SK-N-SH (cell line): Measurements from ENCODE around the gene SCN8A. TPM values are rescaled to one million over a fixed set of nuclear protein-coding genes. Genes with fewer than 3 reads are reported as not detected.

Source experiments
- CTCF ChIA-PET: fragments of 300-600, 350-600 bp; formaldehyde crosslinking; extraction: SDS; loops from one replicate; lab custom pipeline; 2021; lab: Yijun Ruan, JAX
- POLR2A ChIA-PET: fragments of 350-600 bp; sonication (Branson Sonifier 250); formaldehyde crosslinking; extraction: SDS; loops from one replicate; lab custom pipeline; 2020; ENCODE audit warnings: antibody characterized with exemption, inconsistent platforms; lab: Yijun Ruan, JAX
- DNase-seq: peaks from one replicate; pipeline ENCODE4 v3.0.0; 2012
- H2AFZ ChIP-seq: fragments of 200-600 bp; sonication (generic); 2 replicates; pipeline ENCODE4 v1.8.1; 2016; ENCODE audit warnings: antibody characterized with exemption, mild to moderate bottlenecking, low read depth
- H3F3A ChIP-seq: fragments of 200-600 bp; sonication (generic); replicated peaks from 2 replicates; pipeline ENCODE3; 2016; ENCODE audit warnings: antibody characterized with exemption, mild to moderate bottlenecking; ENCODE audit not compliant: insufficient read depth
- H3K27ac ChIP-seq, 2 experiments: fragments of 200-500 bp in 1 of 2; fragments of 200-600 bp in 1 of 2; sonication (Bioruptor generic) in 1 of 2; sonication (generic), shearing (Covaris generic) in 1 of 2; 2 replicates each; pipeline versions ENCODE4 v1.5.1 to v1.6.1; 2014 to 2016; ENCODE audit warnings: low read depth in 2 of 2, inconsistent platforms in 1 of 2, low read length in 1 of 2, mild to moderate bottlenecking in 1 of 2, mixed read lengths in 1 of 2
- H3K27me3 ChIP-seq: fragments of 200-600 bp; sonication (generic), shearing (Covaris generic); 2 replicates; pipeline ENCODE4 v1.6.1; 2016; ENCODE audit warnings: mixed run types; ENCODE audit not compliant: insufficient read depth
- H3K36me3 ChIP-seq, 2 experiments: fragments of 200-500 bp in 1 of 2; fragments of 200-600 bp in 1 of 2; sonication (Bioruptor generic) in 1 of 2; sonication (generic) in 1 of 2; replicated peaks in 1 of 2; 2 replicates each; pipeline versions ENCODE3 to v1.5.1; 2014 to 2016; ENCODE audit warnings: low read length in 1 of 2, mild to moderate bottlenecking in 1 of 2; ENCODE audit not compliant: insufficient read depth in 2 of 2, control insufficient read depth in 1 of 2
- H3K4me1 ChIP-seq, 2 experiments: fragments of 200-500 bp in 1 of 2; fragments of 200-600 bp in 1 of 2; sonication (Bioruptor generic) in 1 of 2; sonication (generic), shearing (Covaris generic) in 1 of 2; 2 replicates each; pipeline versions ENCODE4 v1.5.1 to v1.6.1; 2014 to 2016; ENCODE audit warnings: low read depth in 1 of 2, low read length in 1 of 2, mixed run types in 1 of 2; ENCODE audit not compliant: insufficient read depth in 2 of 2, control insufficient read depth in 1 of 2
- H3K4me2 ChIP-seq: fragments of 200-600 bp; sonication (generic), shearing (Covaris generic); 2 replicates; pipeline ENCODE4 v1.6.1; 2017; ENCODE audit warnings: mixed run types
- H3K4me3 ChIP-seq, 2 experiments: fragments of 200-500 bp in 1 of 2; fragments of 200-600 bp in 1 of 2; sonication (Bioruptor generic) in 1 of 2; sonication (generic), shearing (Covaris generic) in 1 of 2; 2 replicates each; pipeline versions ENCODE4 v1.5.1 to v1.8.1; 2014 to 2016; ENCODE audit warnings: low read depth in 2 of 2, inconsistent platforms in 1 of 2, low read length in 1 of 2, mild to moderate bottlenecking in 1 of 2, mixed read lengths in 1 of 2, moderate library complexity in 1 of 2
- H3K79me2 ChIP-seq: fragments of 200-600 bp; sonication (generic); 2 replicates; pipeline ENCODE4 v1.8.1; 2017; ENCODE audit warnings: mild to moderate bottlenecking; ENCODE audit not compliant: insufficient read depth
- H3K9ac ChIP-seq: fragments of 200-600 bp; sonication (generic); 2 replicates; pipeline ENCODE4 v1.6.1; 2017; ENCODE audit warnings: mixed run types
- H3K9me2 ChIP-seq: fragments of 200-600 bp; sonication (generic); 2 replicates; pipeline ENCODE4 v1.6.1; 2017; ENCODE audit warnings: mixed run types
- H3K9me3 ChIP-seq: fragments of 200-600 bp; sonication (generic); 2 replicates; pipeline ENCODE4 v1.6.1; 2017; ENCODE audit warnings: mixed run types, mild to moderate bottlenecking, moderate library complexity
- H4K20me1 ChIP-seq: fragments of 200-600 bp; sonication (generic); 2 replicates; pipeline ENCODE4 v1.6.1; 2017; ENCODE audit warnings: mild to moderate bottlenecking, mixed run types; ENCODE audit not compliant: insufficient read depth
- ELF1 ChIP-seq: IDR thresholded peaks from 2 replicates; pipeline ENCODE4 v1.4.0; 2012
- FOSL2 ChIP-seq: IDR thresholded peaks from 2 replicates; pipeline ENCODE4 v1.4.0; 2012; ENCODE audit warnings: low read depth, mild to moderate bottlenecking, moderate library complexity, borderline replicate concordance
- FOXJ3 ChIP-seq: sonication (generic); formaldehyde crosslinking; IDR thresholded peaks from 2 replicates; pipeline ENCODE4 v1.5.1; 2020; ENCODE audit warnings: mild to moderate bottlenecking, missing genetic modification reagents
- GABPA ChIP-seq: IDR thresholded peaks from 2 replicates; pipeline ENCODE4 v1.4.0; 2012; ENCODE audit warnings: low read depth, mild to moderate bottlenecking
- GATA2 ChIP-seq: sonication (generic); formaldehyde crosslinking; IDR thresholded peaks from 2 replicates; pipeline ENCODE4 v1.5.0; 2020; ENCODE audit warnings: mild to moderate bottlenecking, missing genetic modification reagents
- IRF3 ChIP-seq: fragments of 150-350 bp; IDR thresholded peaks from 2 replicates; pipeline ENCODE4 v1.6.1; 2016; ENCODE audit warnings: mild to moderate bottlenecking, low read depth, low read length
- JUND ChIP-seq: IDR thresholded peaks from 2 replicates; pipeline ENCODE4 v1.4.0; 2012
- MEF2A ChIP-seq: IDR thresholded peaks from 2 replicates; pipeline ENCODE4 v1.4.0; 2012; ENCODE audit warnings: low read depth, borderline replicate concordance
- MXI1 ChIP-seq: IDR thresholded peaks from 2 replicates; pipeline ENCODE4 v1.6.1; 2012; ENCODE audit warnings: mild to moderate bottlenecking, low read depth, low read length, improper control_type of control experiment
- NFIC ChIP-seq: IDR thresholded peaks from 2 replicates; pipeline ENCODE4 v1.4.0; 2012; ENCODE audit warnings: borderline replicate concordance
- POLR2AphosphoS5 ChIP-seq: IDR thresholded peaks from 2 replicates; pipeline ENCODE4 v1.6.1; 2012; ENCODE audit warnings: low read depth, low read length
- RCOR1 ChIP-seq: fragments of 150-350 bp; IDR thresholded peaks from 2 replicates; pipeline ENCODE4 v1.6.1; 2017; ENCODE audit warnings: antibody characterized with exemption, low read length
- RXRA ChIP-seq: IDR thresholded peaks from 2 replicates; pipeline ENCODE4 v1.4.0; 2012; ENCODE audit warnings: low read depth, mild to moderate bottlenecking, borderline replicate concordance
- SIN3A ChIP-seq: IDR thresholded peaks from 2 replicates; pipeline ENCODE4 v1.6.1; 2012; ENCODE audit warnings: low read depth, mild to moderate bottlenecking, low read length, moderate library complexity, borderline replicate concordance
- SMC3 ChIP-seq: IDR thresholded peaks from 2 replicates; pipeline ENCODE4 v1.6.1; 2012; ENCODE audit warnings: low read depth, low read length, improper control_type of control experiment
- TCF12 ChIP-seq: IDR thresholded peaks from 2 replicates; pipeline ENCODE4 v1.4.0; 2012
- USF2 ChIP-seq: fragments of 150-350 bp; IDR thresholded peaks from 2 replicates; pipeline ENCODE4 v1.6.1; 2017; ENCODE audit warnings: antibody characterized with exemption, low read length, low read depth, borderline replicate concordance
- WGBS: methylation state at CpG from one replicate; pipeline ENCODE4 v1.1.6; 2017; ENCODE audit warnings: low lambda C conversion rate; 5-methylcytosine and 5-hydroxymethylcytosine counted together
- polyA plus RNA-seq, 3 experiments: library from polyadenylated mRNA; depleted of rRNA; stranded (reverse); fragments of >200 nt; gene quantifications; 2 replicates each; pipeline ENCODE4 v1.2.3, GENCODE V29; 2012
- TF ChIP-seq, protein P1 (sequence below): IDR thresholded peaks from 2 replicates; pipeline ENCODE4 v1.4.0; 2012; ENCODE audit warnings: low read depth
- TF ChIP-seq, protein P2 (sequence below): IDR thresholded peaks from 2 replicates; pipeline ENCODE4 v1.4.0; 2012; ENCODE audit warnings: low read depth, borderline replicate concordance
- TF ChIP-seq, protein P3 (sequence below): IDR thresholded peaks from 2 replicates; pipeline ENCODE4; 2012

The SCN8A gene
- polyA plus RNA-seq, 1 of the 3 experiments (the other 2 are of a cell fraction) = 7.1 TPM

- CTCF ChIA-PET = interaction anchor here (0.6 to 1.8 kb wide), 2 partner anchors 59 to 1592 kb away, joined by 3 to 6 read pairs; no protein-coding TSS in a partner anchor
Observed at GRCh38 chr12:51755251-51755650, 164.2 kb downstream of the SCN8A start.

DNA sequence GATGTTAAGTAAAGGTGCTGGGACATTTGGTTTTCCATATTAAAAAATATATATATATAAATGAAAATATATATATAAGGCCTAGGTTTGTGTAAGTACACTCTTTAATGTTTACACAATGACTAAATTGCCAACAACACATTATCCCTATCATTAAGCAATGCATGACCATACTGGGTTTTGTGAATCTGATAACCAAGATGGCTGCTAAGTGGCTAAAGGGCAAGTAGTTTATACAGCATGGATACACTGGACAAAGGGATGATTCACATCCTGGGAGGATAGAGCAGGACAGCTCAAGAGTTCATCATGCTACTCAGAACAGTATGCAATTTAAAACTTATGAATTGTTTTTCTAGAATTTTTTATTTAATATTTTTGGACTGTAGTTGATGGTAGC, 168.1 kb downstream of the SCN8A start:
- Histone ChIP-seq H3K9ac (no peak overlapping the region), H3K79me2 (no peaks in the 10 kb centered on the region), H3F3A (no peaks in the 10 kb centered on the region), H3K4me3 (no peak overlapping the region), H3K27ac (0 out of 4 replicates have a peak overlapping the region, but pooled peaks of 1 of the 2 experiments have one; percentile 1), H3K9me2 (no peaks in the 10 kb centered on the region)
- CTCF ChIA-PET = interaction anchor here (2.0 kb wide), 1 partner anchor 12 kb away, joined by 4 read pairs; no protein-coding TSS in a partner anchor
- TF ChIP-seq, protein P1, sequence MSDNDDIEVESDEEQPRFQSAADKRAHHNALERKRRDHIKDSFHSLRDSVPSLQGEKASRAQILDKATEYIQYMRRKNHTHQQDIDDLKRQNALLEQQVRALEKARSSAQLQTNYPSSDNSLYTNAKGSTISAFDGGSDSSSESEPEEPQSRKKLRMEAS = no peak
- no peak for TF ChIP-seq FOXJ3 (CRISPR knock-in tag)
- TF ChIP-seq POLR2AphosphoS5 = no peak
- no peak for TF ChIP-seq SIN3A
- no peak for TF ChIP-seq JUND
- TF ChIP-seq RXRA = no peak
- TF ChIP-seq IRF3 = no peak
- TF ChIP-seq, protein P2, sequence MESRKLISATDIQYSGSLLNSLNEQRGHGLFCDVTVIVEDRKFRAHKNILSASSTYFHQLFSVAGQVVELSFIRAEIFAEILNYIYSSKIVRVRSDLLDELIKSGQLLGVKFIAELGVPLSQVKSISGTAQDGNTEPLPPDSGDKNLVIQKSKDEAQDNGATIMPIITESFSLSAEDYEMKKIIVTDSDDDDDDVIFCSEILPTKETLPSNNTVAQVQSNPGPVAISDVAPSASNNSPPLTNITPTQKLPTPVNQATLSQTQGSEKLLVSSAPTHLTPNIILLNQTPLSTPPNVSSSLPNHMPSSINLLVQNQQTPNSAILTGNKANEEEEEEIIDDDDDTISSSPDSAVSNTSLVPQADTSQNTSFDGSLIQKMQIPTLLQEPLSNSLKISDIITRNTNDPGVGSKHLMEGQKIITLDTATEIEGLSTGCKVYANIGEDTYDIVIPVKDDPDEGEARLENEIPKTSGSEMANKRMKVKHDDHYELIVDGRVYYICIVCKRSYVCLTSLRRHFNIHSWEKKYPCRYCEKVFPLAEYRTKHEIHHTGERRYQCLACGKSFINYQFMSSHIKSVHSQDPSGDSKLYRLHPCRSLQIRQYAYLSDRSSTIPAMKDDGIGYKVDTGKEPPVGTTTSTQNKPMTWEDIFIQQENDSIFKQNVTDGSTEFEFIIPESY = no peak
- TF ChIP-seq GATA2 (CRISPR knock-in tag) = no peak
- TF ChIP-seq MXI1 = no peak
- TF ChIP-seq TCF12 = no peak
- TF ChIP-seq, protein P3, sequence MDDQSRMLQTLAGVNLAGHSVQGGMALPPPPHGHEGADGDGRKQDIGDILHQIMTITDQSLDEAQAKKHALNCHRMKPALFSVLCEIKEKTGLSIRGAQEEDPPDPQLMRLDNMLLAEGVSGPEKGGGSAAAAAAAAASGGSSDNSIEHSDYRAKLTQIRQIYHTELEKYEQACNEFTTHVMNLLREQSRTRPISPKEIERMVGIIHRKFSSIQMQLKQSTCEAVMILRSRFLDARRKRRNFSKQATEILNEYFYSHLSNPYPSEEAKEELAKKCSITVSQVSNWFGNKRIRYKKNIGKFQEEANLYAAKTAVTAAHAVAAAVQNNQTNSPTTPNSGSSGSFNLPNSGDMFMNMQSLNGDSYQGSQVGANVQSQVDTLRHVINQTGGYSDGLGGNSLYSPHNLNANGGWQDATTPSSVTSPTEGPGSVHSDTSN = no peak
- no peak for TF ChIP-seq GABPA
- no peak for TF ChIP-seq NFIC
- TF ChIP-seq MEF2A = no peak
- no peak for TF ChIP-seq ELF1
- no peak for TF ChIP-seq USF2
- TF ChIP-seq SMC3 = no peak
- no peak for TF ChIP-seq FOSL2
- no peak for TF ChIP-seq RCOR1
- TF ChIP-seq, all 33 proteins: peak for 0
- no peak for DNase-seq
- Histone ChIP-seq H3K9me3 (no peaks in the 10 kb centered on the region), H3K4me2 (no peak overlapping the region), H3K27me3 (no peaks in the 10 kb centered on the region), H2AFZ (no peak overlapping the region), H4K20me1 (no peaks in the 10 kb centered on the region), H3K4me1 (no peaks in the 10 kb centered on the region), H3K36me3 (peaks cover 20 to 23% of the 10 kb centered on the region in 2 experiments)
- POLR2A ChIA-PET = no interaction called here

More at GRCh38 chr12:51755251-51755650, 164.2 kb downstream of the SCN8A start:
- Histone ChIP-seq H3K27ac (no peak overlapping the region), H3K36me3 (peaks cover 34 to 41% of the 10 kb centered on the region in 2 experiments), H2AFZ (no peak overlapping the region), H3K9me2 (no peaks in the 10 kb centered on the region), H3K27me3 (no peaks in the 10 kb centered on the region), H3K9ac (no peak overlapping the region), H4K20me1 (no peaks in the 10 kb centered on the region), H3K4me1 (no peaks in the 10 kb centered on the region; a peak in 1 of 4 replicates), H3F3A (no peaks in the 10 kb centered on the region), H3K79me2 (no peaks in the 10 kb centered on the region), H3K4me2 (no peak overlapping the region), H3K4me3 (no peak overlapping the region), H3K9me3 (no peaks in the 10 kb centered on the region)
- no peak for TF ChIP-seq RCOR1
- TF ChIP-seq GABPA = no peak
- POLR2A ChIA-PET = no interaction called here
- 87% methylated on average over 2 of the region's 2 CpGs for WGBS
- DNase-seq = no peak
